Measurements from ENCODE around the gene PCK1. TPM values are rescaled to one million over a fixed set of nuclear protein-coding genes. Genes with fewer than 3 reads are reported as not detected.
"Not testable (repeated sequence)": the region's sequence is repeated elsewhere in the genome, so short reads cannot be mapped to it uniquely, and the experiment has no call there.

The PCK1 gene
- not detected for total RNA-seq (ENCODE audit: unreplicated experiment)
- long read RNA-seq: 0 reads

DNA sequence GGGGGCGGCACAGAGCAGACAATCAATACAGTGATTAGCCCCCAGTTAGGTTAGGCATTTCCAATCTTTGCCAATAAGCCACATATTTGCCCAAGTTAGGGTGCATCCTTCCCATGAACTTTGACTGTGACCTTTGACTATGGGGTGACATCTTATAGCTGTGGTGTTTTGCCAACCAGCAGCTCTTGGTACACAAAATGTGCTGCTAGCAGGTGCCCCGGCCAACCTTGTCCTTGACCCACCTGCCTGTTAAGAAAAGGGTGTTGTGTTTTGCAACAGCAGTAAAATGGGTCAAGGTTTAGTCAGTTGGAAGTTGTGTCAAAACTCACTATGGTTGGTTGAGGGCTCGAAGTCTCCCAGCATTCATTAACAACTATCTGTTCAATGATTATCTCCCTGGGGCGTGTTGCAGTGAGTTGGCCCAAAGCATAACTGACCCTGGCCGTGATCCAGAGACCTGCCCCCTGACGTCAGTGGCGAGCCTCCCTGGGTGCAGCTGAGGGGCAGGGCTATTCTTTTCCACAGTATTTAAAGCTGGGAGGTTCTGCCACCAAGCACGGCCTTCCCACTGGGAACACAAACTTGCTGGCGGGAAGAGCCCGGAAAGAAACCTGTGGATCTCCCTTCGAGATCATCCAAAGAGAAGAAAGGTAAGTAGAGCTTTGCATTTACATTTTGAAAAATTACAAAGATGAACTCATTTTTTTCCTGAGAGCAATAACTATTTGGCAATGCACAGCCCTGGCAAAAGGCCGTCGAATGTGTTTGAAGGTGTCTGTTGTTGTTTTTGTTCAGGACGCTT, at the start of gene PCK1:
Gene PCK1 (plus strand): TSS at position 557 of the 802 bp plus-strand sequence. CDS start 302 bp downstream, outside the sequence.
- DNase-seq (ENCODE audit: low spot score): no peak
- Mint-ChIP-seq H3K4me3 (ENCODE audit: unreplicated experiment) (no peak within 1 kb of the TSS), H3K4me1 (ENCODE audit: unreplicated experiment) (no peaks in the 10 kb centered on the region), H3K27ac (ENCODE audit: unreplicated experiment) (no peak within 1 kb of the TSS), H3K36me3 (ENCODE audit: low read depth, unreplicated experiment) (no peaks in the 10 kb centered on the region), H3K27me3 (ENCODE audit: unreplicated experiment) (peaks cover 2% of the 10 kb centered on the region), H3K9me3 (ENCODE audit: unreplicated experiment) (no peaks in the 10 kb centered on the region)
- TF ChIP-seq, protein P1, sequence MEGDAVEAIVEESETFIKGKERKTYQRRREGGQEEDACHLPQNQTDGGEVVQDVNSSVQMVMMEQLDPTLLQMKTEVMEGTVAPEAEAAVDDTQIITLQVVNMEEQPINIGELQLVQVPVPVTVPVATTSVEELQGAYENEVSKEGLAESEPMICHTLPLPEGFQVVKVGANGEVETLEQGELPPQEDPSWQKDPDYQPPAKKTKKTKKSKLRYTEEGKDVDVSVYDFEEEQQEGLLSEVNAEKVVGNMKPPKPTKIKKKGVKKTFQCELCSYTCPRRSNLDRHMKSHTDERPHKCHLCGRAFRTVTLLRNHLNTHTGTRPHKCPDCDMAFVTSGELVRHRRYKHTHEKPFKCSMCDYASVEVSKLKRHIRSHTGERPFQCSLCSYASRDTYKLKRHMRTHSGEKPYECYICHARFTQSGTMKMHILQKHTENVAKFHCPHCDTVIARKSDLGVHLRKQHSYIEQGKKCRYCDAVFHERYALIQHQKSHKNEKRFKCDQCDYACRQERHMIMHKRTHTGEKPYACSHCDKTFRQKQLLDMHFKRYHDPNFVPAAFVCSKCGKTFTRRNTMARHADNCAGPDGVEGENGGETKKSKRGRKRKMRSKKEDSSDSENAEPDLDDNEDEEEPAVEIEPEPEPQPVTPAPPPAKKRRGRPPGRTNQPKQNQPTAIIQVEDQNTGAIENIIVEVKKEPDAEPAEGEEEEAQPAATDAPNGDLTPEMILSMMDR (IDR thresholded peaks at IDR 0.05; ENCODE audit: unreplicated experiment): no peak

DNA sequence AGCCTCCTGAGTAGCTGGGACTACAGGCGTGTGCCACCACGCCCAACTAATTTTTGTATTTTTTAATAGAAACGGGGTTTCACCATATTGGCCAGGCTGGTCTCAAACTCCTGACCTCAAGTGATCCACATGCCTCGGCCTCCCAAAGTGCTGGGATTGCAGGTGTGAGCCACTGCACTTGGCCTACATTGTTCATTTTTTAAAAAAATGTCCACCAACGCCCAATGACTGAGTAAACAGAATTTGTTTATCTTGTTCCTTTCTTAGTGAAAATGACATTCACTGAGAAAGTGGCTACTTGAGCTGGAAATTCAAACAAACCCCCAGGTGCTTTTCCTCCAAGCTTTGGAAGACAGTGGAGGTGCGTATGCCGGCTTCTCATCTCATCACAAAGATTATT, 49.2 kb upstream of the PCK1 start:
- not testable (repeated sequence) for H3K27ac Mint-ChIP-seq (ENCODE audit: unreplicated experiment); H3K4me3 Mint-ChIP-seq (ENCODE audit: unreplicated experiment); H3K9me3 Mint-ChIP-seq (ENCODE audit: unreplicated experiment); H3K4me1 Mint-ChIP-seq (ENCODE audit: unreplicated experiment); DNase-seq (ENCODE audit: low spot score); H3K27me3 Mint-ChIP-seq (ENCODE audit: unreplicated experiment); H3K36me3 Mint-ChIP-seq (ENCODE audit: low read depth, unreplicated experiment)

DNA sequence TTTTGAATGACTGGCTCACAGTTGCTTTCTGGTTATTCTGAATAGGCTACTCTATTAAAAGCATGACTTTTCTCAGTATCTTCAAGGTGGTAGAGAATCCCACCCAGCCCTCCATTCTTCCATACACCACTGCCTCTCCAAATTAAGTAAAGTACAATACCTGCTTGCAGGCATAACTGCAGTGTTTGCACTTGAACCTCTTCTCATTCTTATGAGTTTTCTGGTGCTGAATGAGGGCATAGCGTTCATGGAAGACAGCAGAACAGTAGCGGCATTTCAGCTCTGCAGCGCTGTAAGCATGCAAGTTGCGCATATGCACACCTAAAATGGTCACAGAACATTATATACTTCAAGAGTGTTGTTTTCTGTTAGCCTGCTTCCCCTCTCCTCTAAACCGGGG, 48.5 kb upstream of the PCK1 start:
- peaks cover 2% of the 10 kb centered on the region for H3K4me1 Mint-ChIP-seq (ENCODE audit: unreplicated experiment)
- H3K9me3 Mint-ChIP-seq (ENCODE audit: unreplicated experiment): no peaks in the 10 kb centered on the region
- no peak overlapping the region for H3K4me3 Mint-ChIP-seq (ENCODE audit: unreplicated experiment)
- no peaks in the 10 kb centered on the region for H3K36me3 Mint-ChIP-seq (ENCODE audit: low read depth, unreplicated experiment)
- H3K27me3 Mint-ChIP-seq (ENCODE audit: unreplicated experiment): no peaks in the 10 kb centered on the region
- no peak overlapping the region for H3K27ac Mint-ChIP-seq (ENCODE audit: unreplicated experiment)
- no peak for DNase-seq (ENCODE audit: low spot score)
- TF ChIP-seq, protein P1 (IDR thresholded peaks at IDR 0.05; ENCODE audit: unreplicated experiment): no peak

DNA sequence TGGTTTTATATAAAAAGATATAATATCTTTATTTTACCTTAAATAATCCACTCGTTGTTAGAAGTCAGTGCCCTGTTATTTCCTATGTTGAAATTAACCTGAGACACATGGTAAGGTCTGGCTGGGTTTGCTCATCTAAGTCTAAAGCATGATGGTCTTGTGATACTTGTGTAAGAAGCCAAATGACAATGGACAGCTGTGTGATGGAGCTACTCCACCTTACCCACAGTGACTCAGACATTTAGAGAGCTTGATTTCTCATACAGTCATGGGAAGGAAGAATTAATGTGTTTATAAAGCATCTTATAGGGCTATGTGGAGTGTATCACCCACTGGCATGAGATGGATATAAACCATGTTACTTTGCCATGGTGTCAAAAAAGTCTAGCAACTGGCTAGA, 47.7 kb upstream of the PCK1 start:
- TF ChIP-seq, protein P1 (IDR thresholded peaks at IDR 0.05; ENCODE audit: unreplicated experiment): no peak
- Mint-ChIP-seq H3K4me3 (ENCODE audit: unreplicated experiment) (no peak overlapping the region), H3K27me3 (ENCODE audit: unreplicated experiment) (no peaks in the 10 kb centered on the region), H3K36me3 (ENCODE audit: low read depth, unreplicated experiment) (no peaks in the 10 kb centered on the region), H3K4me1 (ENCODE audit: unreplicated experiment) (peaks cover 2% of the 10 kb centered on the region), H3K9me3 (ENCODE audit: unreplicated experiment) (no peaks in the 10 kb centered on the region), H3K27ac (ENCODE audit: unreplicated experiment) (no peak overlapping the region)
- DNase-seq (ENCODE audit: low spot score): no peak

DNA sequence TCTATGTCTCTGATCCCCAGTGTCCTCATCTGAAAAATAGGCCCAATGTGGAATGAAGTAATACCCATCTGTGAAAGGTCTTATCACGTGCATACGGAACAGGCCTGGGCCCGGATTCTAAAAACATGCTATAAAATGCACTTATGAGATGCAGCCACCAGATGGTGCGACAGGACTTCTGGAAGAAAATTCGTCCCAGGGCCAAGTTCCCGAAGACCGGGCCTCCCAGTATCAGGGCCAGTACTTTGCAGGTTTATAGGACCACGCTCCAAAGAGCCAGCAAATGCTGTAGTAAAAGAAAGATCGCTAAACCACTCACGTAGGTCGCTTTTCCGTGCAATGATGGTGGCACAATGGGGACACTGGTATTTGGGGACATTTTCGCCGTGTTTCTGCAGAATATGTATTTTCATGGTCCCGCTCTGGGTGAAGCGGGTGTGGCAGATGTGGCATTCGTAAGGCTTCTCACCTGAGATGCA, 46.6 kb upstream of the PCK1 start:
- Mint-ChIP-seq H3K36me3 (ENCODE audit: low read depth, unreplicated experiment) (no peaks in the 10 kb centered on the region), H3K9me3 (ENCODE audit: unreplicated experiment) (no peaks in the 10 kb centered on the region), H3K27me3 (ENCODE audit: unreplicated experiment) (no peaks in the 10 kb centered on the region), H3K4me1 (ENCODE audit: unreplicated experiment) (peaks cover 2% of the 10 kb centered on the region), H3K4me3 (ENCODE audit: unreplicated experiment) (no peak overlapping the region), H3K27ac (ENCODE audit: unreplicated experiment) (no peak overlapping the region)
- TF ChIP-seq, protein P1 (IDR thresholded peaks at IDR 0.05; ENCODE audit: unreplicated experiment): peak; percentile 54
- DNase-seq (ENCODE audit: low spot score): peak; percentile 68

Data from endothelial cell (in vitro differentiated cells).